K562 (cell line): ENCODE results near the gene PIP4K2A. TPM values are rescaled to one million over a fixed set of nuclear protein-coding genes. Genes with fewer than 3 reads are reported as not detected.

Experiments
- ATAC-seq: fragments of 200-7000 bp; cut with Tn5 transposase; 3 replicates; pipeline ENCODE4 v1.9.1; 2020; ENCODE audit warnings: moderate library complexity
- BruUV-seq: library from RNA; stranded (reverse); fragments of 400-500 nt; replicated peaks from 2 replicates; lab custom pipeline; 2021; lab: Mats Ljungman, UMichigan
- CTCF ChIA-PET: fragments of 300-600 bp; formaldehyde crosslinking; extraction: SDS; loops from one replicate; lab custom pipeline; 2021; ENCODE audit warnings: low intra/inter-chr PET ratio; lab: Yijun Ruan, JAX
- POLR2A ChIA-PET: fragments of 300-600, 350-650 bp; sonication (Branson Sonifier 250); formaldehyde crosslinking; extraction: SDS; loops from one replicate; lab custom pipeline; 2021; ENCODE audit warnings: antibody characterized with exemption, inconsistent platforms; lab: Yijun Ruan, JAX
- DNase-seq, 4 experiments: peaks; one replicate each; pipeline versions ENCODE4 v3.0.0 to v3.0.0-alpha.2; 2011 to 2018; ENCODE audit warnings: low spot score in 3 of 4, mixed read lengths in 3 of 4; ENCODE audit errors: extremely low read depth in 1 of 4
- FAIRE-seq: peaks from 2 replicates; lab custom pipeline; 2011; peaks lifted over from hg19 to GRCh38; lab: Jason Lieb, UNC
- H2AFZ ChIP-seq: 2 replicates; pipeline ENCODE4 v1.6.0; 2011; ENCODE audit warnings: low read depth, low read length, control low read depth, inconsistent platforms
- H3K27ac ChIP-seq: fragments of 200-600 bp; 3 replicates; pipeline ENCODE4 v1.8.0; 2011; ENCODE audit warnings: low read depth, mild to moderate bottlenecking, control low read depth, inconsistent platforms, low read length, moderate library complexity, mixed read lengths; ENCODE audit errors: extremely low read depth
- H3K27me3 ChIP-seq, 2 experiments: fragments of 300-600 bp in 1 of 2; 2 replicates in 1 of 2; 3 replicates in 1 of 2; pipeline versions ENCODE4 v1.6.0 to v1.8.0; 2011; ENCODE audit warnings: inconsistent platforms in 2 of 2, low read length in 2 of 2, mild to moderate bottlenecking in 1 of 2, mixed read lengths in 1 of 2, moderate library complexity in 1 of 2; ENCODE audit not compliant: control insufficient read depth in 2 of 2, insufficient read depth in 2 of 2
- H3K36me3 ChIP-seq: fragments of 300-600 bp; 3 replicates; pipeline ENCODE4 v1.8.0; 2011; ENCODE audit warnings: mild to moderate bottlenecking, low read length, inconsistent platforms; ENCODE audit not compliant: control insufficient read depth, insufficient read depth
- H3K4me1 ChIP-seq, 2 experiments: fragments of 200-600 bp in 1 of 2; replicated peaks in 1 of 2; 2 replicates in 1 of 2; 3 replicates in 1 of 2; pipeline versions ENCODE4 v1.5.1 to v1.8.0; 2011; ENCODE audit warnings: inconsistent platforms in 2 of 2, low read length in 2 of 2, mild to moderate bottlenecking in 1 of 2, mixed read lengths in 1 of 2, moderate library complexity in 1 of 2; ENCODE audit not compliant: control insufficient read depth in 2 of 2, insufficient read depth in 2 of 2
- H3K4me2 ChIP-seq: 2 replicates; pipeline ENCODE4 v1.6.1; 2011; ENCODE audit warnings: low read length, control low read depth, inconsistent platforms, mixed read lengths; ENCODE audit not compliant: insufficient read depth
- H3K4me3 ChIP-seq: fragments of 200-600 bp; sonication (generic), shearing (Covaris generic); 2 replicates; pipeline ENCODE4 v1.5.1; 2016; ENCODE audit warnings: control low read depth, inconsistent platforms
- H3K79me2 ChIP-seq: fragments of 200-600 bp; 3 replicates; pipeline ENCODE4 v1.8.0; 2011; ENCODE audit warnings: low read length, inconsistent platforms; ENCODE audit not compliant: control insufficient read depth, insufficient read depth
- H3K9ac ChIP-seq, 2 experiments: 2 replicates each; pipeline versions ENCODE4 v1.6.0 to v1.6.1; 2011; ENCODE audit warnings: low read depth in 2 of 2, low read length in 2 of 2, control low read depth in 1 of 2, inconsistent platforms in 1 of 2, mild to moderate bottlenecking in 1 of 2, mixed read lengths in 1 of 2; ENCODE audit not compliant: insufficient read depth in 1 of 2
- H3K9me1 ChIP-seq: one replicate; pipeline ENCODE4 v1.6.0; 2011; ENCODE audit warnings: inconsistent platforms, mild to moderate bottlenecking, low read length, moderate library complexity; ENCODE audit not compliant: control insufficient read depth, insufficient read depth
- H3K9me3 ChIP-seq: replicated peaks from 2 replicates; pipeline ENCODE4 v1.5.1; 2011; ENCODE audit warnings: low read depth, low read length, inconsistent platforms; ENCODE audit not compliant: control insufficient read depth, insufficient read depth
- H4K20me1 ChIP-seq: replicated peaks from 2 replicates; pipeline ENCODE4 v1.6.1; 2011; ENCODE audit warnings: low read length, inconsistent platforms, mixed read lengths; ENCODE audit not compliant: control insufficient read depth, insufficient read depth
- CBFA2T2 ChIP-seq: fragments of 450-650 bp; conservative IDR thresholded peaks from 2 replicates; pipeline ENCODE4 v1.6.1; 2017; ENCODE audit warnings: mild to moderate bottlenecking
- RAD51 ChIP-seq: fragments of 450-650 bp; IDR thresholded peaks from 2 replicates; pipeline ENCODE4 v1.7.1; 2016; ENCODE audit warnings: low read depth, mild to moderate bottlenecking, borderline replicate concordance
- SPI1 ChIP-seq: IDR thresholded peaks from 2 replicates; pipeline ENCODE4 v1.6.1; 2011; ENCODE audit warnings: low read depth, low read length, control low read depth, borderline replicate concordance
- WGBS: fragments of 100-300 bp; shearing (Covaris generic); methylation state at CpG from one replicate; pipeline ENCODE4 v1.1.6; 2016; ENCODE audit warnings: low coverage, mixed read lengths; ENCODE audit not compliant: insufficient coverage; ENCODE audit errors: missing lambda C conversion rate; 5-methylcytosine and 5-hydroxymethylcytosine counted together
- in situ Hi-C: fragments of 300-500 bp; cut with MboI; formaldehyde crosslinking; loops from 4 replicates; pipeline ENCODE4 v1.15.0; 2018; ENCODE audit warnings: inconsistent platforms, mixed read lengths
- intact Hi-C: fragments of 100-400 bp; cut with micrococcal nuclease; formaldehyde crosslinking; loops from 2 replicates; pipeline ENCODE4 v1.14.2; 2022
- polyA plus RNA-seq, 8 experiments: library from polyadenylated mRNA; depleted of rRNA in 4 of 8; stranded (reverse) in 5 of 8; unstranded in 3 of 8; fragments of >200 nt; fragmentation: Nextera tagmentation in 2 of 8; fragmentation: Illumina TruSeq in 1 of 8; extraction: Ambion mirVana in 2 of 8; extraction: Trizol in 1 of 8; gene quantifications; 2 replicates each; pipeline versions ENCODE4 v1.2.1 to v1.2.3, GENCODE V29; 2011 to 2014; ENCODE audit warnings: inconsistent platforms in 1 of 8, missing spikeins in 1 of 8
- total RNA-seq, 7 experiments: library from RNA; depleted of rRNA in 6 of 7; stranded (reverse); fragments of >200 nt in 6 of 7; fragmentation: Illumina TruSeq in 2 of 7; extraction: Trizol in 2 of 7; gene quantifications; 2 replicates each; pipeline versions ENCODE4 v1.2.1 to v1.2.3, GENCODE V29; 2011 to 2021; ENCODE audit warnings: low replicate concordance in 1 of 7
- TF ChIP-seq, protein P1 (sequence below), 2 experiments: fragments of 250-450 bp in 1 of 2; fragments of 450-650 bp in 1 of 2; sonication (Bioruptor Pico) in 1 of 2; IDR thresholded peaks; 2 replicates each; pipeline versions ENCODE4 v1.6.1 to v1.8.0; 2016 to 2021; ENCODE audit warnings: mild to moderate bottlenecking in 2 of 2, moderate library complexity in 2 of 2, missing compliant biosample characterization in 1 of 2, missing genetic modification characterization in 1 of 2

The PIP4K2A gene
- total and polyA plus RNA-seq, 9 of the 15 experiments (the other 6 are each of a cell fraction or from before 2014, with no cell fraction given), result 35.6 to 117 (median 71.9) TPM

DNA sequence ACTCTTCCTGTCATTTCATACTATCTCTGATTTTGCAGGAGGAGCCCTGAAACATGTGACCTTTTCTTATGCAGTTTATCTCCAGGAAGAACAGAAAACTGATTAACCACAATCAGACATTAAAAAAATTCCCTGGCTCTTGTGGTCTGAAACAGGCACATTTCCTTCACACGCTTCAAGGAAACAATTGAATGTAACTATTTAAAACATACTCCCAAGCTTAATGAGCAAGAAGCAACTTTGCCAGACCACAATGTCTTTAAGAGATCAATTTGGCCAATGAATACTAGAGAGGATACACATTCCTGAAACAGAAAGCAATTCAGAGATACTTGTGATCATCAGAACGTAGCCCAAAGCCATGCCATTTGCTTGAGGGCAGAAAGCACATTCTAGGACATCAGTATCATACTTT lies 65.8 kb downstream of the PIP4K2A start:
- no peak overlapping the region for H3K27ac ChIP-seq
- no peaks in the 10 kb centered on the region for H3K27me3 ChIP-seq
- TF ChIP-seq SPI1 (no peak), CBFA2T2 (0 out of 2 replicates have a peak, but pooled peaks have one; percentile 11), RAD51 (0 out of 2 replicates have a peak, but pooled peaks have one; percentile 12)
- TF ChIP-seq, protein P1, sequence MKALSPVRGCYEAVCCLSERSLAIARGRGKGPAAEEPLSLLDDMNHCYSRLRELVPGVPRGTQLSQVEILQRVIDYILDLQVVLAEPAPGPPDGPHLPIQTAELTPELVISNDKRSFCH (CRISPR knock-in tag; IDR thresholded peaks at IDR 0.05), result no peak
- TF ChIP-seq, protein P1 (tag; IDR thresholded peaks at IDR 0.05), result peak; percentile 63; the same call in 1 of the 2 replicates
- FAIRE-seq, result no peak
- H3K4me2 ChIP-seq, result no peak overlapping the region
- POLR2A ChIA-PET, result interaction anchor here (1.1 to 1.8 kb wide), 3 partner anchors 9 to 17 kb away, joined by 4 to 6 read pairs (median 5); no protein-coding TSS in a partner anchor
- WGBS, result 11% methylated on average over 2 of the region's 2 CpGs
- peaks cover 21% of the 10 kb centered on the region; the same call in 1 of the 3 replicates for H3K36me3 ChIP-seq
- H2AFZ ChIP-seq, result no peak overlapping the region
- CTCF ChIA-PET, result no interaction called here
- H3K79me2 ChIP-seq, result peaks cover 97% of the 10 kb centered on the region
- no peak for ATAC-seq
- in situ Hi-C loops, result no loop called here
- intact Hi-C loops, result no loop called here
- no TSS peak for BruUV-seq
- H4K20me1 ChIP-seq, result peaks cover 10% of the 10 kb centered on the region; the same call in 1 of the 2 replicates
- H3K4me3 ChIP-seq, result no peak overlapping the region
- H3K9ac ChIP-seq, result no peak overlapping the region
- no peak for DNase-seq
- H3K4me1 ChIP-seq, result peaks cover 13 to 51% of the 10 kb centered on the region in 2 experiments
- H3K9me1 ChIP-seq, result peaks cover 7% of the 10 kb centered on the region
- no peaks in the 10 kb centered on the region for H3K9me3 ChIP-seq
